ENCODE results near the gene DBT. TPM values are rescaled to one million over a fixed set of nuclear protein-coding genes. Genes with fewer than 3 reads are reported as not detected.
"Not testable (repeated sequence)": the region's sequence is repeated elsewhere in the genome, so short reads cannot be mapped to it uniquely, and the experiment has no call there.

DBT gene
- polyA plus RNA-seq, 5 donors, result 10.5 to 22.5 (median 20.2) TPM

DNA sequence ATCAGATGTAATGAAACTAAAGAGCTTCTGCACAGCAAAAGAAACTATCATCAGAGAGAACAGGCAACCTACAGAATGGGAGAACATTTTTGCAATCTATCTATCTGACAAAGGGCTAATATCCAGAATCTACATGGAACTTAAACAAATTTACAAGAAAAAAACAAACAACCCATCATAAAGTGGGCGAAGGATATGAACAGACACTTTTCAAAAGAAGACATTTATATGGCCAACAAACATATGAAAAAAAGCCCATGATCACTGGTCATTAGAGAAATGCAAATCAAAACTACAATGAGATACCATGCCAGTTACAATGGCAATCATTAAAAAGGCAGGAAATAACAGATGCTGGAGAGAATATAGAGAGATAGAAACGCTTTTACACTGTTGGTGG is 44.5 kb downstream of the DBT start:
- not testable (repeated sequence) for DNase-seq

DNA sequence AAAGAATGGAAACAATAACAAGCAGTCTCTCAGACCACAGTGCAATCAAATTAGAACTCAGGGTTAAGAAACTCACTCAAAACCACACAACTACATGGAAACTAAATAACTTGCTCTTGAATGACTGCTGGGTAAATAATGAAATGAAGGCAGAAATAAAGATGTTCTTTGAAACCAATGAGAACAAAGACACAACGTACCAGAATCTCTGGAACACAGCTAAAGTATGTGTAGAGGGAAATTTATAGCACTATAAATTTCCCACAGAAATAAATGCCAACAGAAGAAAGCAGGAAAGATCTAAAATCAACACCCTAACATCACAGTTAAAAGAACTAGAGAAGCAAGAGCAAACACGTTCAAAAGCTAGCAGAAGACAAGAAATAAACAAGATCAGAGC is 46.9 kb downstream of the DBT start:
- DNase-seq, result not testable (repeated sequence)

DNA sequence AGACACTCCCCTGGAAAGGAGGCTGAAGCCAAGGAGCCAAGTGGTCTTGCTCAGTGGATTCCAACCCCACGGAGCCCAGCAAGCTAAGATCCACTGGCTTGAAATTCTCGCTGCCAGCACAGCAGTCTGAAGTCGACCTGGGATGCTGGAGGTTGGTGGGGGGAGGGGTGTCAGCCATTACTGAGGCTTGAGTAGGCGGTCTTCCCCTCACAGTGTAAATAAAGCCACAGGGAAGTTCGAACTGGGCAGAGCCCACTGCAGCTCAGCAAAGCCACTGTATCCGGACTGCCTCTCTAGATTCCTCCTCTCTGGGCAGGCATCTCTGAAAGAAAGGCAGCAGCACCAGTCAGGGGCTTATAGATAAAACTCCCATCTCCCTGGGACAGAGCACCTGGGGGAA is 49.6 kb downstream of the DBT start:
- DNase-seq, result not testable (repeated sequence)

DNA sequence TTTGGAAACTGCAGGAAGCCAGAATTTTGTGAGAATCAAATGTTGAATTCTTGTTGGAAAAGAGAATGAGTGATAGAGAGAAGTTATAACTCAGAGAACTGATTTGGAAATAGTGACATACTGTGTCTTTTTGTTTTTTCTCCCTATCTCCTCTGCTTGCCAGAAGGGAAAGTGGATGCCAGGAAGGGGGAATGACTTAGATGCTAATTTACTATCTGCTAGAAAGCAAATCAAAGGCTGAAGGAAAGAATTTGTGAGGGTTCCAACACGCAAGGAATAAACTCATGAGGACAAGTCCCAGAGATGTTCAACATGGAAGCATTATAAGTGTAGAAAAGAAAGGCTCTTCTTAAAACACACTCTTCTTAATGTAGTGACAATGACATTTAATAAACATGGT is 51.0 kb downstream of the DBT start:
- DNase-seq, result no peak

DNA sequence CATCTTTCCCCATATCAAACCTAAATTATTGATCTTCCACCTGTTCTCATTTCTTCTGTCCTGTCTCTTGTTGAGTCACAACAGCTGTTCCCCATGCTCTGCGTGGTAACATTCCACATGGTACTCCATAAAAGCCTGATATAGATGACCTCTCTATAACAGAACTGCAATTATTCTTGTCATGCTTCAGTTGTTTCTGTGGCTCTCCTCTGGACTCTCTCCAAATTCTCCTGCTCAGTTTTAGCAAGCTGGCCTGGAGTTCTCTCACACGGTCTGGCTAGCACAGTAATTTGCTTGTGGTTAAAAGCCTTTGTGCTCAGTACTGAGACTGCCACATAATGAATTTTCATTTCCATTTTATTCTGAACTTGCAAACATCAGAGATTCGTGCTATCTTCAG is 61.0 kb downstream of the DBT start:
- peak; percentile 21 to 24 for DNase-seq

DNA sequence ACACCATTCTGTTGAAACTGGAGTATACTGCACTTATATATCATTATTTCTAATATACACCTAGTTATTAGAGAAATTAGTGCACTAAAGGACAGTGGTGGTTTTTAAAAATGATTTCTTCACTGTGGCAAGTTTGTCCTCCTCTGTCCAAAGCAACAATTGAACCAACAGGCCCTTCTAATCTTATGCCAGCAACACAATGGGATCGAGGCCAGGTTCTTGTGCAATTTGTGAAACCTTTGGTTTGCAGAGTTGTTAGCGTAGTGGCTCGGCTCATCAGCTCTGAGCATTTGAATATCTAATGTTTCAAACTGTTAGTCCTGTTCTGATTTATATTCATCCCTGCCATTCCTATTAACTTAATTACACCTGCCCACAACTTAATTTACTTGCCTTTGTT is 61.7 kb downstream of the DBT start:
- DNase-seq, result peak; percentile 47 to 56

DNA sequence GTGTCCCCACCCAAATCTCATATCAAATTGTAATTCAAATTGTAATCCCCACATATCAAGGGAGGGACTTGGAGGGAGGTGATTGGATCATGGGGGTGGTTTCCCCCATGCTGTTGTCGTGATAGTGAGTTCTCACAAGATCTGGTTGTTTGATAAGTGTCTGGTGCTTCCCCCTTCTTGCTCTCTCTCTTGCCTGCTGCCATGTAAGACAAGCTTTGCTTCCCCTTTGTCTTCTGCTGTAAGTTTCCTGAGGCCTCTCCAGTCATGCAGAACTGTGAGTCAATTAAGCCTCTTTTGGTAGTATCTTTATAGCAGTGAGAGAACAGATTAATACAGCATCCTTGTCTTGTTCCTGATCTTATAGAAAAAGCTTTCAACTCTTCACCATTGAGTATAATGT is 65.1 kb downstream of the DBT start:
- DNase-seq, result no peak

DNA sequence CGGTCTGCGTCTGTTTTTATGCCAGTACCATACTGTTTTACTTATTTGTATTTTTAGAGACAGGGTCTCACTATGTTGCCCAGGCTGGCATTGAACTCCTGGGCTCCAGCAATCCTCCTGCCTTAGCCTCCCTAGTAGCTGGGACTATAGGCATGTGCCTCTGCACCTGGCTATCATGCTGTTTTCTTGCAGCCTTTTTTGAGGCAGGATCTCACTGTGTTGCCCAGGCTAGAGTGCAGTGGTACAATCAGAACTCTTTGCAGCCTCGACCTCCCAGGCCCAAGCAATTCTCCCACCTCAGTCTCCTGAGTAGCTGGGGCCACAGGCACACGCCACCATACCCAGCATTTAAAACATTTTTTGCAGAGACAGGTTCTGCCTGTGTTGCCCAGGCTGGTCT is 66.3 kb downstream of the DBT start:
- no peak for DNase-seq

DNA sequence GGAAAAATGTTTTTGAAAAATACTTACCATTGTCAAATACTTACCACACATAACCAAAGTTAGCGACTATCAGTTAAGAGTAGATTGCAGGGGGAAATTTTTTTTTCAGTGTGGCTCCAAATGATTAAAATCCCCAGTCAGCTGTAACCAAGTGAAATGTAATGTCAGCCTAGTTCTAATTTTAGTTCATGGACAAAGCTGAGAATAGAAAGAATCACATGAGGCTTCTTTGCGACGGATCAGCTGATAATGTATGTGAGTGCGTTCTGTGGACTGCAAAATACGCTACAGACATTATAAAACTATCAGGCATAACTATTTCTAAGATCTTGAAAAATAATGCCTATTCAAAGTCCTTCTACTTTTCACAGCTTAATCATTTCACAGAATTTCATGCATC is 71.5 kb downstream of the DBT start, which contains the start of gene LRRC39:
Gene LRRC39, minus strand, starts transcription at position 166 of the 400 bp plus-strand sequence. CDS start 9,740 bp downstream, outside the sequence.
- DNase-seq, result no peak

DNA sequence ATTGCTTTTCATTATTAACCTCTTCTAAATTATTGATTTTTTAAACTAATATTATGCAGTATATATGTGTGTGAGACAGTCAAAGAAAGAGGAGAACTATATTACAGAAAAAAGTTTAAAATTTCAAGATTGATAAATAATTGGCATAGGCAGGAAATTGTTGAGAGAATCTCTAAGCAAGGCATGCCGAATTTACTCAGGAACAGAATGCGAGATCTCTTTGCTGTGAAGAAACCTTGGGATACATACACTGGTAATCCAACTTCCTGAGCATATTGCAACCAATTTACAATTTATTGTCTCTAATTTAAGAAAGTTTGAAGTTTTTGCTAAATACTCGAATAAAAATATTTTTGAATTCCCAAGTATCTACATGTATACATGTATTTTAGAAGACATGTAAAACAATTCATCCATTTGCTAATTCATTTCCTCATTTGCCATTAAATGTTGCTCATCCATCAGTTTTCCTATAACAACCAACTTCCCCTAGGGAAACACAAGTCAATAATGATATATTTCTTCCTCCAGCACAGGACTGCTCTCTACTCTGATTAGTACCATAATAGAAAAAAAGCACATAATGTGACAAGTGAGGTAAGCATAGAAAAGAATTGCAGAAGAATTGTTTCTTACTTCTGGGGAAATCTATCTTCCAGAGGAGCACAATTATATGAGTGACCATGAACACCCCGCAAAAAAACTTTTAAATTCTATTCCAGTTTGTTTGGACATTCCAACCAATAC is 72.2 kb downstream of the DBT start:
- DNase-seq, result no peak

DNA sequence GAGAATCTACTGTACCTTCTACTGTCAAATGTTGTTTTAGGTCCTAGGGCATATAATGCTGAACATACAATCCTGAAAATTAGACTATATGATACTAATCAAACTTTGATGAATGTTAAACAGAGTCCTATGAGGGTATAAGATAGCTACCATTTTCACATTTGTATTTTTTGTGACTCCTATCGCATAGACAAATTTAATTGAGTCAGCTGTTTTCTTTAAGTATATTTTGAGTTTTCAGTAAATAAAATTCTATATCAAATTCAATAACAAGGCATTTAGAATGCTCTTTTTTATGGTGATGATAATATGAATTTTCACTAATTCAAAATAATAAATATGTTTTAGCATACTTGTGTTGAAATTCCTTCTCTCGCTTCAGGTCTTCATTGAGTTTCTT is 81.6 kb downstream of the DBT start:
- no peak for DNase-seq

DNA sequence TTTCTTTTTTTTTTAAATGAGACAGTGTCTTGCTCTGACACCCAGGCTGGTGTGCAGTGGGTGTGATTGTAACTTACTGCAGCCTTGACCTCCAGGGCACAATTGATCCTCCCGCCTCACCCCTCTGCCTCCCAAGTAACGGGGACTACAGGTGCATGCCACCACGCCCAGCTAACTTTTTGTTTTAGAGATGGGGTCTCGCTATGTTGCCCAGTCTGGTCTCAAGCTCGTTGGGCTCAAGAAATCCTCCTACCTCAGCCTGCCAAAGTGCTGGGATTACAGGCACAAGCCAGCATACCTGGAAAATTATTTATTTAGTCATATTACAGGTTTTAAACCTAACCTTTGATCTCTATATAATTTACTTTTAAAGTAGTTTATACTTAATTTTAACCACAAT is 84.9 kb downstream of the DBT start:
- DNase-seq, result no peak

DNA sequence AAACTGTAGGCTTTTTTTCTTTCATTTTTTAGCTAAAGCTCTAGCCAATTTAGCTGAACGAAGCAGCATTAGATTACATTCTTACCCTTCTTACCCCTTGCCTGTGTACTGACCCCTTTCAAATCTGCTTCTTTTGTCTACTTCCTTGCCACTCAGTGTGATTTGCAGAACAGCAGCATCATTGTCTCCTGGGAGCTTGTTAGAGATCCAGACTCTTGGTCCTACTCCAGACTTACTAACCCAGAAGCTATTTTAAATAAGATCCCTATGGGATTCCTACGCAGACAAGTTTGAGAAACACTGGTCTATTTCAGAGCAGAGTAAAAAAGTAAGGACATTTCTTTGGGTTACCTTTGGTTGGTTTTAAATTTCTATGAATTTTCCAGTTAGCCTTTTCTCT is 85.4 kb downstream of the DBT start:
- DNase-seq, result no peak

DNA sequence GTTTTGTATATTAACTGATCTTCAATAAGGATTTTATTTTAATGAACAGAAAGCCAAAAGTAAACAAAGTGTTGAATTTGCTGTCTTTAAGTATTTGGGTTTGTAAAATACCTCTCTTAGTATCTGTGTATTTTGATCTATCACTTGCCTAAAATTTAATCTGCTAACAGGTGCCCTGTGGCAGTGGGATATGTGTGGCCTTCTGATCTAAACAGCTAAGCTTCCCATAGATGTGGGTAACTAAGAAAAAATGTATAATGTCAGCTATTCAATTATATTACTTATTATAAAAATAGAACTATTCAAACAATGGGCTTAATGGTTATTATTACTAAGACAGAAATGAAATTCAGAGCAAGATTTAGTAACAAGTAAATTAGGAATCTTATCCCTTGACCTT is 86.8 kb downstream of the DBT start:
- DNase-seq, result no peak

DNA sequence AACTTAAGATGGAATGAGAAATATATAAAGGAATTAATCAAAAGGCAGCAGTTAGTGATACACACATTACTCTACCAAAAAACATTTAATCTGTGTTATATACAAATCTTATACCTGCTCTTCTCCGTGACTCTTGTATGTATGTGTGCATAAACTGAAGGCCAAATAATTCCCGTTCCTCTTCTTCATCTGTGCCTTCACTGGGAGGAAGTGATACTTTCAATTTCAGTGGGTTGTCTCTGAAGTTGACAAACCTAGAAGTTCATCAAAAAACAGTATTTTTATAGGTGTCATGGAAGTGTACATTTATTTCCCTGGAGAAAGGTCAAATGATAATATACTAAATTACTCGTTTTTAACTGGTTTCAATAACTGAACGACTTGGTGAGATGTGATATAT is 97.4 kb downstream of the DBT start:
- DNase-seq, result no peak

DNA sequence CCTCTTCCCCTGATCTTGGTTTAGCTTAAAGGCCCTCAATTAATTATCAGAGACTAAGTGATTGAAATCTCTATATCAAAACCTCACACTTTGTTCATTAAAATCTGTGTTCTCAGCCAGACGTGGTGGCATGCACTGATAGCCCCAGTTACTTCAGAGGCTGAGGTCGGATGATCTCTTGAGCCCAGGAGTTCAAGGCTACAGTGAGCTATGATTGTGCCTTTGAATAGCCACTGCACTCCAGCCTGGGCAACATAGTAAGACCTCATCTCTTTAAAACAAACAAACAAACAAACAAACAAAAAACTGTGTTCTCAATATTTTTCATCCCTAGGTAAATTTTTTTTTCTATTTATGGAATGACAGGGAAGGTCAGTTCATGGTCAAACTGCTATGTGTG is 98.0 kb downstream of the DBT start:
- no peak for DNase-seq

DNA sequence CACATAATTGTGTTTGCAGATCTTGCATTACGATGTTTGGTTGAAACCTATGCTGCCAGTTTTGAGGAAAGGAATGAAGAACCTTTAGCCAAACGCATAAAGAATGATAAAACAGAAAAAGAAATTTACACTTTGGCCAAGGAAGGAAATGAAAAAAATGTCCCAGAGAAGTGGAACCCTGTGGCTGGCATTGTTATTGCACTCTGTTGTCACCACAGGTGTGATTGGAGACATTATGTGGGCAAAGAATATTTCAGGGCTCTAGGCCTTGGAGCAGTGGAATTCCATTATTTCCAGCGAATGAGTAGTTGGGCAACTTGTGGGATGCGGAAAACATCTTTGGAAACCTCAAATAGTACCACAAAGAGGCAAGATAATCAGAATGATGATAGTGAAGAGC is 101.8 kb downstream of the DBT start:
- DNase-seq, result no peak

DNA sequence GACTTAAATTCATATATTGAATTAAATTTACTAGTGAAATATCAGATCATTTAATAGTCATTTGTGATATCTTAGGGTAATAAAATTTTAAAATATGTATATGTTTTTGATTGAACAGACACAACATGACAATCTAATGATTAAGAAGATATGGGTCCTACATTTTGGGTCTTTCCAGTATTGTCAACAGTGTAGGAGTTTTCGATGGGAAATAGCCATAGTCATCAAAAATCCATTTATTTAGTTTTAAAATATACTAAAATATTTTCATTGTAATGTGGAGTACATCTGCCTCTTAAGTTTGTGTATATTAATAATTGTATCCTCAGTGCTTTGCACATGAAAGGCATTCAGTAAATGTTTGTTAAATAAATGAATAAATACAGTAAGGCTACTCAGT is 102.7 kb downstream of the DBT start:
- no peak for DNase-seq

DNA sequence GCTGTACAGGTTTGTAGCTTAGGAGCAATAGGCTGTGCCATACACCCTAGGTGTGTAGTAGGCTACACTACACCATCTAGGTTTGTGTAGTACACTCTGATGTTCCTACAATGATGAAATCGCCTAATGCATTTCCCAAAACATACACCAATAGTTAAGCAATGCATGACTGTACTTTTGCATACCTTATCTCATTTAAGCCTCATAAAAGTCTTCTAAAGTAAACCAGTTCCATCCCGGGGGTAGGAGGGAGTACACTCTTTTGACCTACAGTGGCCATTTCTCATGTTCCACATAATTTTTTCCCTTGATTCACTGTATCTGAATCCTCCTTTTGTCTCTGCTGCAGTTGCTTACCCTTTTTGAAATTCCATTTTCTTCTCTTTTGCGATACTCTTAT is 104.5 kb downstream of the DBT start:
- DNase-seq, result no peak

DNA sequence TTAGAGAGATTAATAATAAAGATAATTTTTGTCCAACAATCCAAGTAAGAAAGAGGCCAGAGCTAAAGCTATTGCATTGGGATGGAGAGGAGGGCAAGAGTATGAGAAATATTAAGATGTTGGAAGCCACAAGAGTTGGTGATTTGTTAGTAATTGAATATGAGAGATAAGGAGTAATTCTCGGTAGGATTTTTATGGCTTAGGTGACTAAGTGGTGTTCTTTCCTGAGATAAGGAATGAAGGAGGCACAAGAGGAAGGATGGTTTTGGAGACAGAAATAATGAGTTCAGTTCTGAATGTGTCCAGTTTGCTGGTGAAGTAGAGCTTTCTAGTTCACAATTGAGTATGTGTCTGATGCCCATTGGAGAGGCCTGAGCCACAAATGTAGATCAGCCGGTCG is 107.3 kb downstream of the DBT start:
- DNase-seq, result no peak

DNA sequence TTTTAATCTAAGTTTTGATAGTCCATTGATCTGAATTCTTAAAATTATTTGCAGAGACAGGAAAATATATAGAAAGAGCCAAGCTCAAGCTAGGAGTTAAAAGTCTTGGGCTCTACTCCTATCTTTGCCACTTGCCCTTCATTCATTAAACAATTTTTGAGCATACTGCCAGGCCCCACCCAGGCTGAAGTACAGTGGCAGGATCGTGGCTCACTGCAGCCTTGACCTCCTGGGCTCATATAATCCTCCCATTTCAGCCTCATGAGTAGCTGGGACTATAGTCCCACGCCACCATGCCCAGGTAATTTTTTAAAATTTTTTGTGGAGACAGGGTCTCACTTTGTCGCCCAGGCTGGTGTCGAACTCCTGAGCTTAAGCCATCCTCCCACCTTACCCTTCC is 108.4 kb downstream of the DBT start:
- no peak for DNase-seq

DNA sequence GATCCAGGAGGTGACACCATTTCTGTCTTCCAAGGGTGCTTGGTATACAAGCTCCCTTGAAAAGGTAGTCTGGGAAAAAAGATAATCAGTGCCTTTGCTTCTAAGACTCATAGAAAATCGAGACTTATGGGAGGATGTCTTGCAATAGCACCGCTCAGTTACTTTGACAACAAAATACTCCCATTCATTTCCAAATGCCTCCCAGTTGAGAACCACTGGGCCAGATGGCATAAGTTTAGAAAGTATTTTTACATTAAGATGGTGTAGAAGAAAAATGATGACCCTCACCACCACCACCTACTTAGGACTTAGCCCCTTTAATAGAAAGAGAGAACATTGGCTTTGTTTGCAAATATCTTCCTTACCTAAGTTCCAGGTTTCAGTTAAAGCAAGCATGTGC is 112.0 kb downstream of the DBT start:
- no peak for DNase-seq

Measured in right lung (tissue), 5 donors.